LHCN-M2 (cell line): ENCODE data around the gene CELF2. TPM values are rescaled to one million over a fixed set of nuclear protein-coding genes. Genes with fewer than 3 reads are reported as not detected.
A peak's percentile ranks its signal among the peaks of the same experiment; 100 is the strongest.
"Not testable (repeated sequence)": the region's sequence is repeated elsewhere in the genome, so short reads cannot be mapped to it uniquely, and the experiment has no call there.

ENCODE experiments used
- DNase-seq: peaks from one replicate; pipeline ENCODE4 v3.0.0-alpha.2; 2012; ENCODE audit warnings: low read depth
- polyA plus RNA-seq: library from polyadenylated mRNA; unstranded; fragments of >200 nt; gene quantifications from one replicate; pipeline ENCODE4 v1.2.1, GENCODE V29; 2012; ENCODE audit warnings: missing spikeins
- total RNA-seq: library from RNA; depleted of rRNA; stranded (reverse); fragments of >200 nt; gene quantifications from 2 replicates; pipeline ENCODE4 v1.2.3, GENCODE V29; 2014; rRNA removed

The CELF2 gene
- 59.5 and 68.1 TPM in 2 replicates for total RNA-seq
- 26.8 TPM for polyA plus RNA-seq

DNA sequence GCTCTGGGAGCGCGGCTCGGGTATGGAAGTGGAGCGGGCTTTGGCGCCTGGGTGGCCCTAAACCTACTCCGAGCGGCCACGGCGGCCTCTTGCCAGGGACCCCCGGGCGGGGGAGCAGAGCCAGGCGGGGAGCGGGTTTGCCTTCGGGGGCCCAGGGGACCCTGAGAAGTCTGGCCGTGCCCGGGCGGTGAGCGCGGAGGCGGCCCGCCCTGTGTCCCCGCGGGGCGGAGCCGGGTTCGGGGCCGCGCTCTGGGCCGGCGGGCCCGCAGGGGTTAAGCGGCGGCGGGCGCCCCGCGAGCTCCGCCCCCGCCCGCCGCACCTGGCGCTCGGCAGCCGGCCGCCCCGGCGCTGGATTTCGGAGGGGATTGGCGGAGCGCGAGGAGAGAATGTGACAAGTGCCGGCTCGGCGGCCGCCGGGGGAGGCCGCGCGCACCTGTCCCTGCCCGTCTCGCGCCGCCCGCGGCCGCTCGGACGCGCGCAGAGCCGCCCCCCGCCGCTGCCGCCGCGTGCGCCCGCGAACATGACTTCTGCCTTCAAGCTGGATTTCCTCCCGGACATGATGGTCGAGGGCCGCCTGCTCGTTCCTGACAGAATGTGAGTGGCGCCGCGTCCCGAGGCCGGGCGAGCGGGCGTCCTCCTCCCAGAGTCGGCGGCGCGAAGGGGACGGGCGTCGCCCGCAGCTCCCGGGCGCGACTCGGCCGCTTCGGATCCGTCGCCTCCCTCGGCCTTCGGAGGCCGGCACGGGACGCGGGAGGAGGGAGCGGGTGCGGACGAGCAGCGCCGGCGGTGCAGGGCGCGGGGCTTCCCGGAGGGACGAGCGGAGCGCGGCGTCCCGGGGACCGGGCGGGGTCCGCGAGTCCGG is at the start of gene CELF2:
Gene CELF2, plus strand, starts transcription at position 303 of the 862 bp plus-strand sequence. Its CDS starts 218 bp downstream, at position 521.
- DNase-seq = peak; percentile 86

- no peak for DNase-seq
Measured at GRCh38 chr10:10968257-10968588, 49.4 kb upstream of the CELF2 start.

DNA sequence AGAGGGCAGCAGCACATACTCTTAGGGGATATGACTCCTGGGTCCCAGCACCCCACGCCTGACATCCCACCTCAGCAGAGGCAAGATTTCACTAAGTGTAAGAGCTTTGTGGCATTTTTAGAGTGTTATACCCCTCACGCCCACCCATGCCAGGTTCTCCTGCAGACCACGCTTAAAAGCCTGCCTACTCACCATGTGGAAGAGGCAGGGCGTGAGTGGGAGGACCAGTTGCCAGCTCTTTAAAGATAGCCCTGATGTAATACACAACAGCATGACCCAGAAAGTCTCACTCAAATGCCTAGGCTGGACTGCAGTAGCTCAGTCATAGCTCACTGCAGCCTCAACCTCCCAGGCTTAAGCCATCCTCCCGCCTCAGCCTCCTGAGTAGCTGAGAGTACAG is 44.4 kb upstream of the CELF2 start:
- DNase-seq = no peak

GRCh38 chr10:10975647-10976046 is 42.0 kb upstream of the CELF2 start:
- DNase-seq = peak; percentile 15

GRCh38 chr10:10976652-10977051 is 41.0 kb upstream of the CELF2 start:
- DNase-seq = no peak

DNA sequence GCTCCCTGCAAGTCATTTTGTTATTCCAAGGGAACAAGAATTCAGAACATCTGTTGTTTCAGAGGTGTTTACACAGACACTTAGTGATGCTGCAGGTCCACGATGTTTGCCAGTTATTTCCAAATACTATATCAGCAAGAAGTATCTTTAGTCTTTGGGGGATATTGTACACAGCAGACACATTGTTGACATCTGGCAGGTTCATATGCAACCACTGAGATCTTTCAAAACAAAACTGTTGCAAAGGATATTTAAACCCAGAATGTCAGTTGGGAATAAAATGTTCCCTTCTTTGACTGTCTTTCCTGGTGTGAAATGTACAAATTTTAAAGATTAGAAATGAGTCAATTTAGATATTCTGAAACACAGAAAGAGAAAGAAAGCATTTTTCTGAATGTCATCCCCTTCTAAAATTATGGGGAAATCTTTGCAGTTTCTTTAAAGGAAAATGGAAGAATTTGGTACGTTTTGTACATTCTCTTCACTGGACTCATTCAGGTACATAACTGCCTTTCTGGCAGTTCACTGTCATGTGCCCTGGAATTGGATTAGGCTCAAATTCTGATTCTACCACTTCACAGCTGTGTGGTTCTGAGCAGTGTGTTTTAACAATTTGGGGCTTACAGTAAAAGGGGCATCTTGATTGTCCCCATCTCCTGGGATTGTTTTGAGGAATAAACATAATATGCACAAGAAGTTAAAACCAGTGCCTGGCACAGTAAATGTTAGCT is 40.3 kb upstream of the CELF2 start:
- DNase-seq = peak; percentile 51

DNA sequence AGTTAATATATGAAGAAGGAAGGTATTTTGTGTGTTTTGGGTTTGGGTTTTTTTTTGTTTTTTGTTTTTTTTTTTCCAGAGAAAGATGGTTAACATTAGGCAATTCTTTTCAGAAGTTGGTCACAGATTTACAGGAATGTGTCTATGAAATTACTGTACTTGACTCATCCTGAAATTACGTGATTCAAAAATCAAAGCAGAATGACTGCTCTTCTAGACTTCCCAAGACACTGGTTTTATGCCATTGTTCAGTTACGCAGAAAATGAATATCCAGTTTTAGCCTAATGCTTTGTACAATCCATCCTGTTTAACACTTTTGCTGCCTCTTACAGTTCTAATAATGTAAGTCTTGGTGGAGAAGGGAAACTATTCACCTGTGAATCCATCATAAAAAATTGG is 39.7 kb upstream of the CELF2 start:
- DNase-seq = peak; percentile 75

GRCh38 chr10:10985361-10985760 is 32.3 kb upstream of the CELF2 start:
- DNase-seq = no peak

- DNase-seq = no peak
Measured at GRCh38 chr10:10986606-10987005, 31.1 kb upstream of the CELF2 start.

GRCh38 chr10:10987111-10987510 is 30.6 kb upstream of the CELF2 start:
- no peak for DNase-seq

DNA sequence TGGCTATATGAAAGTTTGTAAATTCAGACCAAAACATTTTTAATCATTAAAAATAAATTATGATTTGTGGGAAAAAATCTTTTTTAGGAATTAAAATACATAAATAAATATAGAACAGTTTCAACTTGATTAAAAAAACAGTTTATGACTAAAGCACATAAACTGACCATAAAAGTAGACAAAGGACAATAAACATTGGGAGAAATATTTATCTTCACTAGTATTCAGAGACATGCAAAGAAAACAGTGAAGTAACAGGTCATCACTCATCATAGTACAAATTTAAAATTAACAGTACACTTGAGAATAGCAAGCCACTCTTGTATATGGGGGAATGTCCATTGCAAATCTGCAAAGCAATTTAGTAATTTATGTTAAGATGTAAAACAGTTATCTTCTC is 28.0 kb upstream of the CELF2 start:
- DNase-seq = no peak

DNA sequence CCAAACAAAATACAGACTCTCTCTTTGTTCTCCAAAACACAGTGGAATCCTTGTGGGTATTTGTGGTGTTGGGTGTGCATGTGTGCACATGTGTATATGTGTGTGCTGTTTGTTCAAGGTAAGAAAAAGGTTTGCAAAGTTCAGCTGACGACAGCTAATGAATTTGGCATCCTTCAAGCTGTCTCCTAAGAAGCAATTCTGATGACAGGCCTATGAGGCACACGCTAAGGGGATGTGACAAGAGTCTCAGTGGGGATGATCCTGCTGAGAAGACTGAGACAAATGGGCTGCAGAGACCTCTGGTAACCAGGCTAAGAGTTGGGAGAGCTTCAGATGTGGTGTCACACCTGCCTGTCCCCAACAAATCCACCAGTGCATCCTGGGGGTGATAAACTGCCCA is 26.5 kb upstream of the CELF2 start:
- DNase-seq = no peak

DNA sequence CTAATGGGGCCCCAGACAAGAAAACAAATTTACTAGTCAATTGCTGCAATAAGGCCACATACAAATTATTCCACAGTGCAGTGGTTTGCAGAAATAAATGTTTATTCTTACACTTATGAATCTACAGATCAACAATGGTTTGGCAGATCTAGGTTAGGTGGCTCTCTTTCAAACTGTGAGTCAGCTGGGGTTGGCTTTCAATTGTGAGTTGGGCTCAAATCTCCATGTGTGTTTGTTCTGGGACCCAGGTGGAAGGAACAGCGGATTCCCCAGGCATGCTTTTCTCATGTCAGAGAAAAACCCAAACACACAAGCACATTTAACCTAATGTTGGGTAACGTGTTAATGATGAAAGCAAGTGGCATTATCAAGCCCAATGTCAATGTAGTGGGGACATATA is 25.6 kb upstream of the CELF2 start:
- no peak for DNase-seq

- peak; percentile 41 for DNase-seq
Measured at GRCh38 chr10:10992961-10993714, 24.5 kb upstream of the CELF2 start.

DNA sequence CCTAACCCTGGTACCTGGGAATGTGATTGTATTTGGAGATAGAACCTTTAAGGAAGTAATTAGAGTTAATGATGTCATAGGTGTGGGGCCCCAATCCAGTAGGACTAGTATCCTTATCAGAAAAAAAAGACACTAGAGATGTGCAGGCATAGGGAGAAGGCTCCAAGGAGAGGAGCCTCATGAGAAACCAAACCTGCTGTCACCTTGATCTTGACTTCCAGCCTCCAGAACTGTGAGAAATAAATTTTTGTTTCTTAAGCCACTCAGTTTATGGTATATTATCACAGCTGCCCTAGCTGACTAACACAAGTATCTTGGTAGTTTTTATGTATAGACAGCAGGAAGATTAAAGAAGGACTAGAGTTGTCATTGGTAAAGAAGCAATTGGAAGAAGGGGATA is 23.9 kb upstream of the CELF2 start:
- DNase-seq = no peak

- no peak for DNase-seq
Measured at GRCh38 chr10:10994360-10994759, 23.3 kb upstream of the CELF2 start.

GRCh38 chr10:10995120-10995519 is 22.6 kb upstream of the CELF2 start:
- DNase-seq = no peak

GRCh38 chr10:10996966-10997620 is 20.6 kb upstream of the CELF2 start:
- DNase-seq = peak; percentile 71

GRCh38 chr10:10999501-10999900 is 18.2 kb upstream of the CELF2 start:
- DNase-seq = not testable (repeated sequence)

DNA sequence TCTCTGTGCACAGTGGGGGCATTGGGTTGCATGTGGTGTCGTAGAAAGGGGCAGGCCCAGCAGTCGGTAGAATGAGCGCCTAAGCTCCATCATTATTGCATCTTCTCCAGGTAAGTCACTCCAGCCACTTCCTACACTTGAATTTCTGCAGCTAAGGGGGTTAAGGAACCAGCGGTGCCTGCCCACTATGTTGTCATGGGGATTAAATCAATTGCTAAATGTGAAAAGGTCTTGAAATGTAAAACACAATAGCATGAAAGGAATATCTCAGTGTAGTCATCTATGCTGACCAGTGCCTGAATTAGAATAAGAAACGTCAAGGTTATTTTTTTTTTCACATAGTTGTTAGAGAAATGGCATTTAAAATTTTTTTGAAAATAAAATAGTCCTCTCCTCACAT is 15.2 kb upstream of the CELF2 start:
- DNase-seq = no peak

DNA sequence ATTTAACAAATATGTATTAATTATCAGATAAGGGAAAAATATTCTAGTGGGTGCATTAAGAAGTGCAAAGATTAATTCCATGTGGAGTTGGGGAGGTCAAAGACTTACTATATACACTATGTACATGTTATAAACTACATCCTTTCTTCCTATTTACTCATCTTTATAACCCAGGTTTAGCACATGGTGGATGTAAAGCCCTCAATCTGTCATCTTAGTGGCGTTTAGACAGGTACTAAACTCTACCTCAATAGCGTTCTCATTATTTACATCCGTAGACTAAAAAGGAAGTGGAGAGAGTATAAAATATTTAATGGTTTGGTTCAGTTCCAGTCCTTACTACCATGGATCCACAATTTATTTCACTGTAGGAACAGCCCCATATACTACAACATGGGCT is 14.8 kb upstream of the CELF2 start:
- DNase-seq = no peak

- peak; percentile 80 for DNase-seq
Measured at GRCh38 chr10:11003679-11004078, 14.0 kb upstream of the CELF2 start.
